ENCODE results near the gene NXNL2.

Gene NXNL2

GRCh38 chr9:88593537-88594185 is 58.7 kb downstream of the NXNL2 start:
- H3K27me3 ChIP-seq (ENCODE audit: insufficient read depth, low read length), result no peaks in the 10 kb centered on the region
- H2AFZ ChIP-seq (ENCODE audit: low read depth, low read length), result no peak overlapping the region
- no peaks in the 10 kb centered on the region for H3K36me3 ChIP-seq (ENCODE audit: insufficient read depth, low read length)
- no peaks in the 10 kb centered on the region for H3K4me1 ChIP-seq (ENCODE audit: insufficient read depth, low read length)
- no peak overlapping the region for H3K4me3 ChIP-seq (ENCODE audit: low read length)
- no peaks in the 10 kb centered on the region for H3K9me3 ChIP-seq (ENCODE audit: low read length)

Measured in neuron (in vitro differentiated cells).